HFFc6 (cell line): Measurements from ENCODE around the gene ZBTB39. TPM values are rescaled to one million over a fixed set of nuclear protein-coding genes. Genes with fewer than 3 reads are reported as not detected.

Experiments
- DNase-seq: peaks from one replicate; pipeline ENCODE4 v3.0.0-alpha.2; 2018
- H3K27ac Mint-ChIP-seq: 2 replicates; pipeline ENCODE4 v1.8.0; 2020; ENCODE audit warnings: mild to moderate bottlenecking, mixed read lengths
- H3K27me3 Mint-ChIP-seq: 2 replicates; pipeline ENCODE4 v1.8.0; 2021; ENCODE audit warnings: mild to moderate bottlenecking, moderate library complexity, mixed read lengths; ENCODE audit not compliant: insufficient read depth
- H3K36me3 Mint-ChIP-seq: 2 replicates; pipeline ENCODE4 v1.8.0; 2021; ENCODE audit warnings: low read depth, mixed read lengths
- H3K4me1 Mint-ChIP-seq: 2 replicates; pipeline ENCODE4 v1.8.0; 2020; ENCODE audit warnings: low read depth, mixed read lengths
- H3K4me3 Mint-ChIP-seq: 2 replicates; pipeline ENCODE4 v1.8.0; 2020; ENCODE audit warnings: mild to moderate bottlenecking, moderate library complexity, mixed read lengths
- H3K9me3 Mint-ChIP-seq: 2 replicates; pipeline ENCODE4 v1.8.0; 2020; ENCODE audit warnings: mild to moderate bottlenecking, mixed read lengths
- CTCF ChIP-seq: fragments of 200-600 bp; sonication (generic); IDR thresholded peaks from 2 replicates; pipeline ENCODE4 v1.5.0; 2021; ENCODE audit warnings: antibody characterized with exemption, mild to moderate bottlenecking
- total RNA-seq, 6 experiments: library from RNA; stranded (reverse); fragmentation: NEBNext Ultra II Directional; extraction: Animal tissue kit (Norgen Biotek cat#: 25700); gene quantifications; 2 replicates in 1 of 6; 3 replicates in 5 of 6; pipeline ENCODE4 v1.2.3, GENCODE V29; 2021

Gene ZBTB39
- total RNA-seq, 6 experiments from 2014 or later, result 3.6 to 4.6 (median 3.9) TPM

- no peaks in the 10 kb centered on the region; the same call in 1 of the 2 replicates for H3K36me3 Mint-ChIP-seq
- no peak overlapping the region for H3K27ac Mint-ChIP-seq
- H3K27me3 Mint-ChIP-seq, result peaks cover 47% of the 10 kb centered on the region
- H3K9me3 Mint-ChIP-seq, result no peaks in the 10 kb centered on the region
- H3K4me3 Mint-ChIP-seq, result no peak overlapping the region
- no peak for DNase-seq
- no peak for TF ChIP-seq CTCF
- no peaks in the 10 kb centered on the region for H3K4me1 Mint-ChIP-seq
These were observed 32.9 kb upstream of the ZBTB39 start for GRCh38 chr12:57039016-57039798.

GRCh38 chr12:57037264-57037663 lies 30.9 kb upstream of the ZBTB39 start:
- Mint-ChIP-seq H3K9me3 (no peaks in the 10 kb centered on the region), H3K4me3 (no peak overlapping the region), H3K27me3 (peaks cover 59% of the 10 kb centered on the region), H3K27ac (no peak overlapping the region), H3K36me3 (no peaks in the 10 kb centered on the region; the same call in 1 of the 2 replicates), H3K4me1 (no peaks in the 10 kb centered on the region)
- no peak for TF ChIP-seq CTCF
- DNase-seq, result no peak

- Mint-ChIP-seq H3K4me1 (no peaks in the 10 kb centered on the region), H3K27ac (no peak overlapping the region), H3K36me3 (no peaks in the 10 kb centered on the region), H3K4me3 (no peak overlapping the region), H3K27me3 (peaks cover 59% of the 10 kb centered on the region), H3K9me3 (no peaks in the 10 kb centered on the region)
- no peak for DNase-seq
- TF ChIP-seq CTCF, result no peak
These were observed 27.1 kb upstream of the ZBTB39 start for GRCh38 chr12:57033431-57033830.

- no peak for DNase-seq
- Mint-ChIP-seq H3K27ac (no peak overlapping the region), H3K27me3 (peaks cover 60% of the 10 kb centered on the region)
These were observed 25.4 kb upstream of the ZBTB39 start for GRCh38 chr12:57031789-57032188.

GRCh38 chr12:57031138-57031725 lies 24.9 kb upstream of the ZBTB39 start:
- Mint-ChIP-seq H3K36me3 (no peaks in the 10 kb centered on the region), H3K4me3 (no peak overlapping the region), H3K27ac (no peak overlapping the region), H3K4me1 (no peaks in the 10 kb centered on the region), H3K9me3 (no peaks in the 10 kb centered on the region), H3K27me3 (peaks cover 64% of the 10 kb centered on the region)
- no peak for TF ChIP-seq CTCF
- no peak for DNase-seq

More at GRCh38 chr12:57031789-57032188, 25.4 kb upstream of the ZBTB39 start:
- no peak overlapping the region for H3K4me3 Mint-ChIP-seq
- no peaks in the 10 kb centered on the region for H3K4me1 Mint-ChIP-seq
- no peaks in the 10 kb centered on the region for H3K36me3 Mint-ChIP-seq
- no peak for TF ChIP-seq CTCF
- H3K9me3 Mint-ChIP-seq, result no peaks in the 10 kb centered on the region
